Stimulated activated effector memory CD8-positive, alpha-beta T cell treated with anti-CD3 and anti-CD28 coated beads, Interleukin-12 subunit alpha, Interleukin-12 subunit beta, amount 100 ng/mL, for 72 hours (primary cell): ENCODE results near the gene ZNF280C.

Experiments
- ATAC-seq: fragments of 150-1000 bp; cut with Tn5 transposase; 2 replicates; pipeline ENCODE4 v1.10.0; 2021
- DNase-seq, 2 donors: peaks; one replicate each; pipeline ENCODE4 v3.0.0; 2021 to 2022; ENCODE audit warnings: low spot score in 2 of 2
- H3K27ac Mint-ChIP-seq: one replicate; pipeline ENCODE4 v1.8.0; 2022; ENCODE audit warnings: mild to moderate bottlenecking, mixed read lengths
- H3K36me3 Mint-ChIP-seq: one replicate; pipeline ENCODE4 v1.8.0; 2022; ENCODE audit warnings: mild to moderate bottlenecking, mixed read lengths
- H3K4me1 Mint-ChIP-seq: one replicate; pipeline ENCODE4 v1.8.0; 2022; ENCODE audit warnings: mixed read lengths
- H3K4me3 Mint-ChIP-seq: one replicate; pipeline ENCODE4 v1.8.0; 2022; ENCODE audit warnings: mild to moderate bottlenecking, mixed read lengths
- H3K9me3 Mint-ChIP-seq: one replicate; pipeline ENCODE4 v1.8.0; 2022; ENCODE audit warnings: mixed read lengths

ZNF280C gene

GRCh38 chrX:130155564-130155963, 113.1 kb downstream of the ZNF280C start:
- no peak overlapping the region for H3K27ac Mint-ChIP-seq
- H3K9me3 Mint-ChIP-seq: no peaks in the 10 kb centered on the region
- DNase-seq: no peak
- H3K4me1 Mint-ChIP-seq: peaks cover 16% of the 10 kb centered on the region
- peaks cover 35% of the 10 kb centered on the region for H3K36me3 Mint-ChIP-seq
- ATAC-seq: no peak
- H3K4me3 Mint-ChIP-seq: no peak overlapping the region
